HCT116 (cell line): ENCODE measurements around the gene THEMIS2. TPM values are rescaled to one million over a fixed set of nuclear protein-coding genes. Genes with fewer than 3 reads are reported as not detected.

ENCODE experiments used
- ATAC-seq: fragments of 200-7000 bp; cut with Tn5 transposase; 2 replicates; pipeline ENCODE4 v1.9.1; 2020; ENCODE audit warnings: mild to moderate bottlenecking, moderate library complexity
- BruUV-seq: library from RNA; stranded (reverse); fragments of 400-500 nt; replicated peaks from 2 replicates; lab custom pipeline; 2021; lab: Mats Ljungman, UMichigan
- CTCF ChIA-PET: fragments of 300-600 bp; sonication (Branson Sonifier 250); formaldehyde crosslinking; loops from one replicate; lab custom pipeline; 2021; ENCODE audit warnings: antibody characterized with exemption; lab: Charles Lee
- POLR2A ChIA-PET: fragments of 300-600, 350-600 bp; sonication (Branson Sonifier 250); formaldehyde crosslinking; loops from one replicate; lab custom pipeline; 2021; ENCODE audit warnings: antibody characterized with exemption; lab: Charles Lee
- RAD21 ChIA-PET, 2 experiments: fragments of 300-600 bp; sonication (Branson Sonifier 250); formaldehyde crosslinking; loops; one replicate each; lab custom pipeline; 2023; ENCODE audit warnings: low total read pairs in 2 of 2; ENCODE audit not compliant: uncharacterized antibody in 2 of 2, unreplicated experiment in 2 of 2, low non-redundant PET in 1 of 2; lab: Charles Lee
- DNase-seq: peaks from one replicate; pipeline ENCODE4 v3.0.0-alpha.2; 2010; ENCODE audit warnings: low read depth, low spot score
- H2AFZ ChIP-seq: fragments of 200-600 bp; shearing (Covaris generic), sonication (generic); 2 replicates; pipeline ENCODE4 v1.6.1; 2017; ENCODE audit warnings: low read depth, mixed run types, mixed read lengths, antibody characterized with exemption, low read length; ENCODE audit not compliant: poor library complexity, severe bottlenecking
- H3K27ac ChIP-seq: 2 replicates; pipeline ENCODE4 v1.5.1; 2012; ENCODE audit warnings: low read depth, low read length
- H3K27me3 ChIP-seq: fragments of 200-600 bp; sonication (generic); 2 replicates; pipeline ENCODE4 v1.6.1; 2016; ENCODE audit warnings: mixed run types, low read length, mixed read lengths; ENCODE audit not compliant: insufficient read depth
- H3K36me3 ChIP-seq, 2 experiments: fragments of 200-500 bp in 1 of 2; fragments of 200-600 bp in 1 of 2; sonication (Bioruptor generic) in 1 of 2; sonication (generic) in 1 of 2; 2 replicates each; pipeline versions ENCODE4 v1.5.1 to v1.6.1; 2014 to 2016; ENCODE audit warnings: low read length in 2 of 2, inconsistent platforms in 1 of 2, mixed read lengths in 1 of 2, mixed run types in 1 of 2; ENCODE audit not compliant: insufficient read depth in 2 of 2, control insufficient read depth in 1 of 2
- H3K4me1 ChIP-seq, 2 experiments: fragments of 200-600 bp in 1 of 2; sonication (generic) in 1 of 2; 2 replicates each; pipeline versions ENCODE4 v1.5.1 to v1.6.1; 2012 to 2017; ENCODE audit warnings: low read length in 2 of 2, inconsistent platforms in 1 of 2, mild to moderate bottlenecking in 1 of 2, mixed read lengths in 1 of 2, mixed run types in 1 of 2, moderate library complexity in 1 of 2; ENCODE audit not compliant: insufficient read depth in 2 of 2, control insufficient read depth in 1 of 2
- H3K4me2 ChIP-seq: fragments of 200-600 bp; sonication (generic); 2 replicates; pipeline ENCODE4 v1.6.1; 2017; ENCODE audit warnings: mixed run types, low read length, mixed read lengths
- H3K4me3 ChIP-seq, 2 experiments: fragments of 200-600 bp in 1 of 2; sonication (generic) in 1 of 2; replicated peaks in 1 of 2; 2 replicates each; pipeline ENCODE4 v1.5.1; 2011 to 2016; ENCODE audit warnings: low read length in 2 of 2, control low read depth in 1 of 2, low read depth in 1 of 2, mild to moderate bottlenecking in 1 of 2, mixed read lengths in 1 of 2, mixed run types in 1 of 2
- H3K79me2 ChIP-seq: fragments of 200-600 bp; sonication (generic); 2 replicates; pipeline ENCODE4 v1.6.1; 2017; ENCODE audit warnings: mild to moderate bottlenecking, mixed run types, low read length, moderate library complexity, mixed read lengths; ENCODE audit not compliant: insufficient read depth
- H3K9ac ChIP-seq: fragments of 200-600 bp; sonication (generic); 2 replicates; pipeline ENCODE4 v1.6.1; 2016; ENCODE audit warnings: low read length, mixed read lengths
- H3K9me2 ChIP-seq: fragments of 200-600 bp; sonication (generic), shearing (Covaris generic); 2 replicates; pipeline ENCODE4 v1.6.1; 2017; ENCODE audit warnings: mixed run types, mild to moderate bottlenecking, moderate library complexity; ENCODE audit not compliant: insufficient read depth
- H3K9me3 ChIP-seq, 2 experiments: fragments of 200-500 bp in 1 of 2; fragments of 200-600 bp in 1 of 2; sonication (Bioruptor generic) in 1 of 2; sonication (generic) in 1 of 2; 2 replicates each; pipeline ENCODE4 v1.6.1; 2014 to 2017; ENCODE audit warnings: low read length in 2 of 2, mixed read lengths in 2 of 2, inconsistent platforms in 1 of 2, low read depth in 1 of 2, mild to moderate bottlenecking in 1 of 2, mixed run types in 1 of 2, moderate library complexity in 1 of 2; ENCODE audit not compliant: control insufficient read depth in 1 of 2, insufficient read depth in 1 of 2
- H4K20me1 ChIP-seq: fragments of 200-600 bp; sonication (generic), shearing (Covaris generic); 2 replicates; pipeline ENCODE4 v1.6.1; 2017; ENCODE audit warnings: mixed run types, mild to moderate bottlenecking, moderate library complexity; ENCODE audit not compliant: insufficient read depth
- CEBPB ChIP-seq: IDR thresholded peaks from 2 replicates; pipeline ENCODE4 v1.6.1; 2012; ENCODE audit warnings: low read depth
- EGR1 ChIP-seq: IDR thresholded peaks from 2 replicates; pipeline ENCODE4 v1.6.1; 2012; ENCODE audit warnings: low read depth
- ELF1 ChIP-seq: IDR thresholded peaks from 2 replicates; pipeline ENCODE4 v1.6.1; 2012; ENCODE audit warnings: low read depth, borderline replicate concordance
- EZH2 ChIP-seq: fragments of 200-600 bp; sonication (generic); IDR thresholded peaks from 2 replicates; pipeline ENCODE4 v1.6.1; 2017; ENCODE audit warnings: antibody characterized with exemption, mixed run types
- EZH2phosphoT487 ChIP-seq: fragments of 200-600 bp; IDR thresholded peaks from 2 replicates; pipeline ENCODE4 v1.6.1; 2018; ENCODE audit warnings: antibody characterized with exemption, borderline replicate concordance
- FOSL1 ChIP-seq: IDR thresholded peaks from 2 replicates; pipeline ENCODE4 v1.6.1; 2012; ENCODE audit warnings: low read depth
- JUND ChIP-seq: IDR thresholded peaks from 2 replicates; pipeline ENCODE4 v1.6.1; 2012
- MAX ChIP-seq: IDR thresholded peaks from 2 replicates; pipeline ENCODE4 v1.6.1; 2012
- POLR2A ChIP-seq: IDR thresholded peaks from 2 replicates; pipeline ENCODE4 v1.7.0; 2011; ENCODE audit warnings: borderline replicate concordance; ENCODE audit not compliant: insufficient read depth, insufficient read length; ENCODE audit errors: extremely low read depth
- POLR2AphosphoS5 ChIP-seq: IDR thresholded peaks from 2 replicates; pipeline ENCODE4 v1.6.1; 2011; ENCODE audit warnings: mild to moderate bottlenecking, low read depth, low read length, moderate library complexity
- RAD21 ChIP-seq: IDR thresholded peaks from 2 replicates; pipeline ENCODE4 v1.6.1; 2012; ENCODE audit warnings: low read depth, mild to moderate bottlenecking
- SP1 ChIP-seq: IDR thresholded peaks from 2 replicates; pipeline ENCODE4 v1.6.1; 2012; ENCODE audit warnings: low read depth
- SRF ChIP-seq: IDR thresholded peaks from 2 replicates; pipeline ENCODE4 v1.6.1; 2012; ENCODE audit warnings: low read depth
- YY1 ChIP-seq: IDR thresholded peaks from 2 replicates; pipeline ENCODE4 v1.6.1; 2011; ENCODE audit warnings: low read length, low read depth, moderate library complexity, mild to moderate bottlenecking; ENCODE audit not compliant: insufficient replicate concordance; ENCODE audit errors: extremely low read depth
- ZBTB33 ChIP-seq: IDR thresholded peaks from 2 replicates; pipeline ENCODE4 v1.6.1; 2011; ENCODE audit warnings: mild to moderate bottlenecking, low read length, moderate library complexity; ENCODE audit not compliant: insufficient replicate concordance; ENCODE audit errors: extremely low read depth
- ZFX ChIP-seq: fragments of 450-650 bp; IDR thresholded peaks from 2 replicates; pipeline ENCODE4 v1.6.1; 2017
- ZNF274 ChIP-seq: fragments of 200-500 bp; sonication (Bioruptor generic); IDR thresholded peaks from 2 replicates; pipeline ENCODE4 v1.6.1; 2014; ENCODE audit warnings: mild to moderate bottlenecking, low read depth, low read length, inconsistent platforms
- intact Hi-C: fragments of 100-400 bp; cut with micrococcal nuclease; formaldehyde crosslinking; loops from 2 replicates; pipeline ENCODE4 v1.10.0; 2022
- total RNA-seq: library from RNA; stranded (reverse); gene quantifications from one replicate; pipeline ENCODE4 v1.2.1, GENCODE V29; 2021; ENCODE audit not compliant: unreplicated experiment
- TF ChIP-seq, protein P1 (sequence below), 3 experiments: fragments of 200-600 bp in 1 of 3; sonication (generic) in 1 of 3; IDR thresholded peaks in 2 of 3; conservative IDR thresholded peaks in 1 of 3; 2 replicates each; pipeline ENCODE4 v1.5.1; 2012 to 2017; ENCODE audit warnings: low read depth in 2 of 3, low read length in 2 of 3, antibody characterized with exemption in 1 of 3, borderline replicate concordance in 1 of 3, control low read depth in 1 of 3, mild to moderate bottlenecking in 1 of 3, mixed read lengths in 1 of 3, mixed run types in 1 of 3, moderate library complexity in 1 of 3; ENCODE audit not compliant: insufficient read depth in 1 of 3

The THEMIS2 gene
- total RNA-seq, 1 experiment from 2014 or later: 8.0 TPM

GRCh38 chr1:27832762-27833161, 39.6 kb upstream of the THEMIS2 start:
- TF ChIP-seq ELF1 (no peak), JUND (no peak), YY1 (no peak), POLR2AphosphoS5 (no peak), MAX (no peak), EZH2 (no peak), EZH2phosphoT487 (no peak), RAD21 (no peak), CEBPB (no peak), SP1 (no peak)
- intact Hi-C loops: loop anchor here (5.0 kb wide), 1 partner anchor 160 kb away; the partner anchor contains the start of gene IFI6
- Histone ChIP-seq H3K27ac (no peak overlapping the region), H3K27me3 (no peaks in the 10 kb centered on the region), H3K4me3 (no peak overlapping the region), H3K4me2 (peak overlapping the region; percentile 79; the same call in 1 of the 2 replicates), H3K4me1 (peaks cover 7 to 19% of the 10 kb centered on the region in 2 experiments), H3K9ac (no peak overlapping the region), H2AFZ (no peak overlapping the region), H3K36me3 (peaks cover 11 to 33% of the 10 kb centered on the region in 2 experiments), H3K9me3 (peaks cover 0 to 6% of the 10 kb centered on the region in 2 experiments; a peak in 1 of 4 replicates), H3K9me2 (no peaks in the 10 kb centered on the region), H3K79me2 (peaks cover 68% of the 10 kb centered on the region), H4K20me1 (no peaks in the 10 kb centered on the region; the same call in 1 of the 2 replicates)
- ChIA-PET RAD21 (no interaction called here), CTCF (no interaction called here), POLR2A (no interaction called here)
- no TSS peak for BruUV-seq
- DNase-seq (no peak), ATAC-seq (no peak)

DNA sequence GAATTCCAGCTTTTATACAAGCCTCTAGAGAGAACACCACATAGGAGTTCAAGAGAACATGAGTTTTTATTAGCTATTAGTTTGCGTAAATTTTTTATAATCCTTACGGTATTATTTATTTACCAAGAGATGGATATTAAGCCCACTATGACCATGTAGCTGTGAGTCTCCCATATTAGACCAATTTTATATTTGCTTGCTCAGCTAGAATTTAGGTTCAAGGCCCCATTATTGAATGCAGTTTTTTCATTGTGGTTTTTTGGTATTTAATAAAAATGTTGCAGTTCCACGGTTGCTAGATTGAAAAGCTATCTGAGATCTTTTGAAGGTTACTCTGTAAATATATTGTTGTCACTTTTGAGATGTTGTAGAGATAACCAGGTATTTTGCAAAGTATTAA, 38.9 kb upstream of the THEMIS2 start:
- Histone ChIP-seq H3K27ac (no peak overlapping the region), H3K9me3 (peaks cover 0 to 6% of the 10 kb centered on the region in 2 experiments; a peak in 1 of 4 replicates), H3K79me2 (peaks cover 73% of the 10 kb centered on the region), H3K4me1 (peaks cover 7 to 19% of the 10 kb centered on the region in 2 experiments), H3K4me2 (no peak overlapping the region), H3K36me3 (peaks cover 11 to 33% of the 10 kb centered on the region in 2 experiments), H3K9ac (no peak overlapping the region), H3K4me3 (no peak overlapping the region), H3K9me2 (no peaks in the 10 kb centered on the region), H2AFZ (no peak overlapping the region), H3K27me3 (no peaks in the 10 kb centered on the region), H4K20me1 (no peaks in the 10 kb centered on the region; the same call in 1 of the 2 replicates)
- DNase-seq: no peak
- no TSS peak for BruUV-seq
- ChIA-PET POLR2A (interaction anchor here (1.0 to 1.3 kb wide), 2 partner anchors 61 to 108 kb away, joined by 3 read pairs; partner anchors contain the start of genes FAM76A and STX12), RAD21 (no interaction called here), CTCF (no interaction called here)
- no peak for ATAC-seq
- intact Hi-C loops: loop anchor here (5.0 kb wide), 1 partner anchor 161 kb away; the partner anchor contains the start of gene IFI6
- TF ChIP-seq JUND: no peak
- no peak for TF ChIP-seq ELF1
- TF ChIP-seq SRF: no peak
- no peak for TF ChIP-seq ZBTB33
- no peak for TF ChIP-seq POLR2A
- no peak for TF ChIP-seq EZH2phosphoT487
- no peak for TF ChIP-seq YY1
- TF ChIP-seq ZFX: no peak
- no peak for TF ChIP-seq ZNF274
- TF ChIP-seq, protein P1, sequence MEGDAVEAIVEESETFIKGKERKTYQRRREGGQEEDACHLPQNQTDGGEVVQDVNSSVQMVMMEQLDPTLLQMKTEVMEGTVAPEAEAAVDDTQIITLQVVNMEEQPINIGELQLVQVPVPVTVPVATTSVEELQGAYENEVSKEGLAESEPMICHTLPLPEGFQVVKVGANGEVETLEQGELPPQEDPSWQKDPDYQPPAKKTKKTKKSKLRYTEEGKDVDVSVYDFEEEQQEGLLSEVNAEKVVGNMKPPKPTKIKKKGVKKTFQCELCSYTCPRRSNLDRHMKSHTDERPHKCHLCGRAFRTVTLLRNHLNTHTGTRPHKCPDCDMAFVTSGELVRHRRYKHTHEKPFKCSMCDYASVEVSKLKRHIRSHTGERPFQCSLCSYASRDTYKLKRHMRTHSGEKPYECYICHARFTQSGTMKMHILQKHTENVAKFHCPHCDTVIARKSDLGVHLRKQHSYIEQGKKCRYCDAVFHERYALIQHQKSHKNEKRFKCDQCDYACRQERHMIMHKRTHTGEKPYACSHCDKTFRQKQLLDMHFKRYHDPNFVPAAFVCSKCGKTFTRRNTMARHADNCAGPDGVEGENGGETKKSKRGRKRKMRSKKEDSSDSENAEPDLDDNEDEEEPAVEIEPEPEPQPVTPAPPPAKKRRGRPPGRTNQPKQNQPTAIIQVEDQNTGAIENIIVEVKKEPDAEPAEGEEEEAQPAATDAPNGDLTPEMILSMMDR (IDR thresholded peaks at IDR 0.05 in 2 of 3, conservative IDR thresholded peaks at IDR 0.05 in 1 of 3; ENCODE audit: borderline replicate concordance in 1 of 3, insufficient read depth in 1 of 3, low read depth in 2 of 3, low read length in 2 of 3): no peak
- TF ChIP-seq FOSL1: no peak
- no peak for TF ChIP-seq EGR1
- no peak for TF ChIP-seq SP1
